HG03432 (cell line): ENCODE data around the gene RPF1.

Source experiments
- ATAC-seq: cut with Tn5 transposase; IDR thresholded peaks from one replicate; pipeline ENCODE4 v1.9.1; 2021; ENCODE audit warnings: mild to moderate bottlenecking, moderate library complexity; ENCODE audit not compliant: unreplicated experiment

RPF1 gene

DNA sequence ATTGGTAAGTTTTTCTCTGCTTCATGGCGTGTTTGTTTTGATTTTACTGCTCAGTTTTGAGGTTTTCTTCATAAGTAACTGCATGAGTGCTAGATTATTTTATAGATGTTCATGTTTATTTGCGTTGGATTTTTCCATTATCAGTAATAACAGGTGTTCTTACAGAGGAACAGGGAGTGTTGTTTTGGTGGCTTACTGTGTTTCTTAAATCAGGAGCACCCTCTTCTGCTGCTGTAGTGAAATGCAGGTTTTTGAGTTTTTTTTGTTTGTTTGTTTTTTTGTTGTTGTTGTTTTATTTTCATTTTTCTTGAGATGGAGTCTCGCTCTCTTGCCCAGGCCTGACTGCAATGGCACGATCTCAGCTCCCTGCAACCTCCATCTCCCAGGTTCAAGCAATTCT lies 62.6 kb downstream of the RPF1 start:
- ATAC-seq: no peak
